Gastroesophageal sphincter (tissue), 4 donors: ENCODE data around the gene CADM1. TPM values are rescaled to one million over a fixed set of nuclear protein-coding genes. Genes with fewer than 3 reads are reported as not detected.

ENCODE experiments used
- ATAC-seq: fragments of 150-250 bp; one replicate; pipeline ENCODE4 v1.9.1; 2016; ENCODE audit warnings: mild to moderate bottlenecking, moderate library complexity
- H3K27ac ChIP-seq, 4 donors: fragments of 200-600 bp; sonication (generic) in 3 of 4; 1 replicate in 3 of 4; 2 replicates in 1 of 4; pipeline ENCODE4 v1.5.1; 2016 to 2019
- H3K27me3 ChIP-seq: fragments of 200-600 bp; sonication (generic); one replicate; pipeline ENCODE4 v1.5.1; 2019
- H3K36me3 ChIP-seq, 2 donors: fragments of 200-600 bp; sonication (generic); one replicate each; pipeline ENCODE4 v1.5.1; 2019; ENCODE audit warnings: control low read depth in 1 of 2
- H3K4me1 ChIP-seq, 3 donors: fragments of 200-600 bp; sonication (generic); 1 replicate in 2 of 3; 2 replicates in 1 of 3; pipeline ENCODE4 v1.5.1; 2016 to 2019; ENCODE audit warnings: control low read depth in 2 of 3
- H3K4me3 ChIP-seq, 2 donors: fragments of 200-600 bp; sonication (generic); one replicate each; pipeline ENCODE4 v1.5.1; 2019; ENCODE audit warnings: mild to moderate bottlenecking in 1 of 2, moderate library complexity in 1 of 2
- H3K9me3 ChIP-seq, 3 donors: fragments of 200-600 bp; sonication (generic); one replicate each; pipeline ENCODE4 v1.5.1; 2017 to 2019; ENCODE audit warnings: control low read depth in 2 of 3
- EP300 ChIP-seq: sonication (generic); formaldehyde crosslinking; IDR thresholded peaks from one replicate; pipeline ENCODE4 v1.6.1; 2017; ENCODE audit warnings: antibody characterized with exemption, mild to moderate bottlenecking
- POLR2A ChIP-seq, 2 donors: fragments of 450-650 bp; IDR thresholded peaks; one replicate each; pipeline ENCODE4 v1.6.1; 2017; ENCODE audit warnings: antibody characterized with exemption in 2 of 2, mild to moderate bottlenecking in 2 of 2, moderate library complexity in 1 of 2
- POLR2AphosphoS5 ChIP-seq: sonication (generic); formaldehyde crosslinking; IDR thresholded peaks from one replicate; pipeline ENCODE4 v1.6.1; 2017; ENCODE audit warnings: antibody characterized with exemption
- WGBS, 2 donors: methylation state at CpG; one replicate each; pipeline ENCODE4 v1.1.5; 2018; ENCODE audit warnings: low coverage in 1 of 2; 5-methylcytosine and 5-hydroxymethylcytosine counted together
- total RNA-seq, 4 donors: library from RNA; depleted of rRNA; stranded (reverse); fragments of >200 nt; gene quantifications; one replicate each; pipeline ENCODE4 v1.1.0, GENCODE V29; 2016
- TF ChIP-seq, protein P1 (sequence below), 4 experiments: fragments of 200-600 bp in 2 of 4; fragments of 450-650 bp in 2 of 4; sonication (generic) in 1 of 4; IDR thresholded peaks; one replicate each; pipeline ENCODE4 v1.5.1; 2017 to 2019; ENCODE audit warnings: antibody characterized with exemption in 4 of 4, mild to moderate bottlenecking in 2 of 4, moderate library complexity in 2 of 4

CADM1 gene
- total RNA-seq, 4 donors from 2014 or later: 10.4 to 23.5 (median 17.1) TPM

- WGBS, 2 donors: 92 to 100% methylated on average over 1 of the region's 1 CpG
- no peak for TF ChIP-seq EP300
- TF ChIP-seq POLR2AphosphoS5: no peak
- Histone ChIP-seq H3K4me3 (no peak overlapping the region), H3K36me3 (no peaks in the 10 kb centered on the region), H3K4me1 (no peaks in the 10 kb centered on the region), H3K27ac (no peak overlapping the region), H3K9me3 (no peaks in the 10 kb centered on the region), H3K27me3 (no peaks in the 10 kb centered on the region)
- ATAC-seq: no peak
Observed at GRCh38 chr11:115207916-115208315, 296.3 kb downstream of the CADM1 start.

DNA sequence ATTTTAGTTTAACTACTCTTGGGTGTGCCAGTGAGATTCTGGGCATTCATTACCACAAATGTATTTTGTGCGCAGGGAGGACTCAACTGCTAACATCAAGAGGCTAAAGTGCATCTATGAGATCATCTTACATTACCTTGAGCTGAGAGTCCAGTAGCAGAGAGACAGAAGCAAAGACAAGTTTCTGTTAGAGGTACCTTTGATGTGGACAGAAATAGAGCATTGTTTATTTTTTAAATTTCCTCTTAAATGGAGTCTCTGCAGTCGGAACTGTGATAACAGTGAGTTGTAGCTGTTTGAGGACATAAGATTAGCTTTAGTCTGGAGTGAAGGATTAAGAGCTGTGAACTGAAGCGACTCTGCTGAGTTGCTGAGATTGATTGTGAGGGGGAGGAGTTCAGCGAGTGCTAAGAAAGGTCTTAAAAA is 297.0 kb downstream of the CADM1 start:
- Histone ChIP-seq H3K4me1 (no peaks in the 10 kb centered on the region), H3K27me3 (no peaks in the 10 kb centered on the region), H3K36me3 (no peaks in the 10 kb centered on the region), H3K9me3 (no peaks in the 10 kb centered on the region), H3K4me3 (no peak overlapping the region), H3K27ac (no peak overlapping the region)
- TF ChIP-seq EP300: no peak
- TF ChIP-seq, protein P1, sequence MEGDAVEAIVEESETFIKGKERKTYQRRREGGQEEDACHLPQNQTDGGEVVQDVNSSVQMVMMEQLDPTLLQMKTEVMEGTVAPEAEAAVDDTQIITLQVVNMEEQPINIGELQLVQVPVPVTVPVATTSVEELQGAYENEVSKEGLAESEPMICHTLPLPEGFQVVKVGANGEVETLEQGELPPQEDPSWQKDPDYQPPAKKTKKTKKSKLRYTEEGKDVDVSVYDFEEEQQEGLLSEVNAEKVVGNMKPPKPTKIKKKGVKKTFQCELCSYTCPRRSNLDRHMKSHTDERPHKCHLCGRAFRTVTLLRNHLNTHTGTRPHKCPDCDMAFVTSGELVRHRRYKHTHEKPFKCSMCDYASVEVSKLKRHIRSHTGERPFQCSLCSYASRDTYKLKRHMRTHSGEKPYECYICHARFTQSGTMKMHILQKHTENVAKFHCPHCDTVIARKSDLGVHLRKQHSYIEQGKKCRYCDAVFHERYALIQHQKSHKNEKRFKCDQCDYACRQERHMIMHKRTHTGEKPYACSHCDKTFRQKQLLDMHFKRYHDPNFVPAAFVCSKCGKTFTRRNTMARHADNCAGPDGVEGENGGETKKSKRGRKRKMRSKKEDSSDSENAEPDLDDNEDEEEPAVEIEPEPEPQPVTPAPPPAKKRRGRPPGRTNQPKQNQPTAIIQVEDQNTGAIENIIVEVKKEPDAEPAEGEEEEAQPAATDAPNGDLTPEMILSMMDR (IDR thresholded peaks at IDR 0.05): no peak
- TF ChIP-seq POLR2A (IDR thresholded peaks at IDR 0.05): no peak
- no peak for TF ChIP-seq POLR2AphosphoS5
- ATAC-seq: no peak
- WGBS, 2 donors: 25 to 50% methylated on average over 2 to 4 of the region's 4 CpGs

GRCh38 chr11:115206365-115207022 is 297.7 kb downstream of the CADM1 start:
- TF ChIP-seq EP300 (no peak), POLR2A (IDR thresholded peaks at IDR 0.05) (no peak), POLR2AphosphoS5 (no peak)
- TF ChIP-seq, protein P1 (IDR thresholded peaks at IDR 0.05): no peak
- H3K27ac ChIP-seq: no peak overlapping the region
- H3K9me3 ChIP-seq: no peaks in the 10 kb centered on the region
- H3K4me3 ChIP-seq: no peak overlapping the region
- H3K36me3 ChIP-seq: no peaks in the 10 kb centered on the region
- no peak for ATAC-seq
- no peaks in the 10 kb centered on the region for H3K4me1 ChIP-seq
- H3K27me3 ChIP-seq: no peaks in the 10 kb centered on the region
- WGBS, 2 donors: 76 to 85% methylated on average over 6 to 7 of the region's 7 CpGs

- no peaks in the 10 kb centered on the region for H3K36me3 ChIP-seq
- peaks cover 0 to 6% (median 0%) of the 10 kb centered on the region in 3 donors for H3K4me1 ChIP-seq
- 45% methylated on average over 2 of the region's 2 CpGs for WGBS, 2 donors
- H3K4me3 ChIP-seq: no peak overlapping the region
- no peaks in the 10 kb centered on the region for H3K9me3 ChIP-seq
- no peak overlapping the region for H3K27ac ChIP-seq
- TF ChIP-seq, protein P1 (IDR thresholded peaks at IDR 0.05): no peak
- TF ChIP-seq EP300 (no peak), POLR2AphosphoS5 (no peak), POLR2A (IDR thresholded peaks at IDR 0.05) (no peak)
- no peaks in the 10 kb centered on the region for H3K27me3 ChIP-seq
- ATAC-seq: no peak
Observed at GRCh38 chr11:115202900-115203552, 301.2 kb downstream of the CADM1 start.

DNA sequence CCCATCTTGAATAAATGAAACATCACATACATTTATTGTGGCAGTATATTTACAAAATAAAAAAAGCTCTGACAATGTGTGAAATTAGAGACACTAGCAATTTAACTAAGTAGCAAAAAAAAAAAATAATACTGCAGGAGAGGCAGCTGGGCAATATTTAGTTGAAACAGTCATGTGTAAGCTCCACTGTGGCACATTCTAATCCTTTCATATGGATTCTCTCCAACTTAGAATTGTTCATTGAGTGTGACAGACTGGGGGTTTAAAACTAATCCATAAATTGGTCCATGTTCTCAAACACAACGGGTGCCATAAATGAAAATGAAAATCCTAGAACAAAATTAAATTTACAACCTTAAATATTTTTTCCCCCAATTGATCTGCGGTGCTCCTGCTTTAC is 302.1 kb downstream of the CADM1 start:
- no peaks in the 10 kb centered on the region for H3K36me3 ChIP-seq
- no peak for ATAC-seq
- no peaks in the 10 kb centered on the region for H3K27me3 ChIP-seq
- H3K4me3 ChIP-seq: no peak overlapping the region
- WGBS, 2 donors: 75 to 89% methylated on average over 2 of the region's 2 CpGs
- no peak overlapping the region for H3K27ac ChIP-seq
- TF ChIP-seq, protein P1 (IDR thresholded peaks at IDR 0.05): no peak
- TF ChIP-seq POLR2A (IDR thresholded peaks at IDR 0.05) (no peak), EP300 (no peak), POLR2AphosphoS5 (no peak)
- H3K9me3 ChIP-seq: no peaks in the 10 kb centered on the region
- H3K4me1 ChIP-seq: peaks cover 0 to 6% (median 0%) of the 10 kb centered on the region in 3 donors
